Lung microvascular endothelial cell (primary cell): ENCODE results near the gene KIF27. TPM values are rescaled to one million over a fixed set of nuclear protein-coding genes. Genes with fewer than 3 reads are reported as not detected.
A peak's percentile ranks its signal among the peaks of the same experiment; 100 is the strongest.
"Not testable (repeated sequence)": the region's sequence is repeated elsewhere in the genome, so short reads cannot be mapped to it uniquely, and the experiment has no call there.

Source experiments
- DNase-seq, 2 donors: peaks; one replicate each; pipeline versions ENCODE4 v3.0.0 to v3.0.0-alpha.2; 2010; ENCODE audit warnings: low read depth in 2 of 2
- total RNA-seq: library from RNA; depleted of rRNA; stranded (reverse); fragments of >200 nt; gene quantifications from 2 replicates; pipeline ENCODE4 v1.2.1, GENCODE V29; 2014

KIF27 gene
- 1.3 and 2.6 TPM in 2 replicates for total RNA-seq

DNA sequence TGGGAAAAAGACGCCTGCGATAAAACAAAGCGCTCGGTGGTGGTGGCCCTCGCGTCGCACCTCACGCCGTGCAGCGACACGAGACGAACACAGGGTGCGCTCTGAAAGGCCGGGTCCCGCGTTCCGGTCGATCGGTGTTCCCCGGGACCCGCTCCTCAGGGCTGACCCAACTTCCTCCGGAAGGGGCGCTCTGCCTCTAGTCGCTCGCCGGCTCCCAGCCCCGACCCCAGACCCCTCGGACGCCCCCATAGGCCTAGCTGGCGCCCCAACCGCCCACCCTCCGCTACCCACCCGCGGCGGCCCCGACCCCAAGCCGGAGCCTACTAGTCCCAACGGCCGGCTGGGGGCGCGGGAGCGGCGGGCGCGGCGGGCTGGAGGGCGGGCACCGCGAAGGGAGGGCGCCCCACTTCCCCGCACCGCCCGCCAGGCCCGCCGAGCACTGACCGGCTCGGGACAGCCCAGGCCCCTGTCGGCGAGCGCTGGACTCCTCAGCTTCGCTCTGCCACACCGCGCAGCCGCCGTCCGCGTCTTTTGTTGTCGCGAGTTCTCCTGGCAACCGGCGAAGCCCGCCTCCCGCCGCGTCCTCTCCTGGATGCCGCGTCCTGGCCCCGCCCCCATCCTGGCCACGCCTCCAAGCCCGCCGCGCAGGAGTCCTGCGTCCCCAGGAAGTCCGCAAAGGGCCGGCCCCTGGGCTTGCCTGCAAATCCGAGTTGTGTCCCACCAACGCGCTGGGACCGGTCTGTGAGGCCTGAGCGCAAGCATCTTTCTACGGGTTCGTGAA lies at the start of gene KIF27:
Gene KIF27, minus strand, starts transcription at position 506 of the 781 bp plus-strand sequence. CDS start 5,841 bp downstream, outside the sequence.
- DNase-seq: peak; percentile 98

DNA sequence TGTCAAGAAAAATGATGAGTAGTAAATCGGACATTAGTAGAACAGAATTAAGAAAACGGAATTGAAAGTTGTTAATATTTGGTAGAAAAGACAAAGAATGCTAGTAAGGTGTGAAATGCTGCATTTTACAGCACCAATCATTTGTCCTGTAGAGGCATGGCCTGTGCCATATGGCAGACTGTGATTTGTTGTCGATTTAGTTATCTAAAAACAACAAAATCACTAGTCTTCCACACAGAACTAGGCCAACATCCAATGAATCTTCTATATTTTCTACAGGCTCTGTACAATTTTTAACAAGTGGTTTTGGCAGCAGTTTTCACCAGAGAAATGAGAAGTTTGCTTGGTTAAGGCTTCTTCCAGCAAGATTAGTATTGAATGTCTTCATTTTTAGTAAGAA lies 48.4 kb upstream of the KIF27 start:
- no peak for DNase-seq

GRCh38 chr9:83967073-83967472 lies 45.8 kb upstream of the KIF27 start:
- no peak for DNase-seq

GRCh38 chr9:83966209-83966582 lies 45.0 kb upstream of the KIF27 start:
- DNase-seq: no peak

DNA sequence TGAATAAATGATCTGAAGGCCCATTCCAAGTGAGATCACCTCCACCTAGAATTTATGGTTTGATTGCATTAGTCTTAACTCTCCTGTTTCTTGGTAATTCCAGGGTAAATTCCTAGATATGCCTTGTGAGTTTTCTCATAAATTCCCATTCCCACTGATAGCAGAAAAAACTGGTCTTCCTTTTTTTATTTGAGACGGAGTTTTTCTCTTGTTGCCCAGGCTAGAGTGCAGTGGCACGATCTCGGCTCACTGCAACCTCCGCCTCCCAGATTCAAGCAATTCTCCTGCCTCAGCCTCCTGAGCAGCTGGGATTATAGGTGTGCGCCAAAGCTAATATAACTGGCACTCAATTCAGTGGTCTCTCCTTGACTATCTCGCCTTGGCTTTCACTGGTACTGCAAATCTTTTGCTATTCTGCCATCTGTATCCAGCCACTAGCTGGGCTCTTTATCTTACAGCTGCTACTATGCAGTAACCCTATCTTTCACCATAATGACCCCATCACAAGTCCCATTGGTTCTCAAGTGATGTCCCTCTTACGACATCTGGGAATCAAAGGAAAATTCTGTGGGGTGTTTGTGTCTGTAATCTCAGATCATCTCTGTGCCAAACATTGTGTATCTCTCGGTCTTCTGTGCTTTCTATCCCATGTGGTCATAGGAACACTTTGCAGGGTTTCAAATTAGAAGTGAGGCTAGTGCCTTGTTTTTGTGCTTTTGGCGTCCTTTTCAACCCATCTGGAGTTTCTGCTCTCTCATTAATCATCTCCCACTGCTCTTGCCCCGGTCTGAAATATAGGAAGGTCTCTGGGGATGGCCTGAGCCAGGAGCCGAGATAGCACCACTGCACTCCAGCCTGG lies 44.3 kb upstream of the KIF27 start:
- DNase-seq: no peak

DNA sequence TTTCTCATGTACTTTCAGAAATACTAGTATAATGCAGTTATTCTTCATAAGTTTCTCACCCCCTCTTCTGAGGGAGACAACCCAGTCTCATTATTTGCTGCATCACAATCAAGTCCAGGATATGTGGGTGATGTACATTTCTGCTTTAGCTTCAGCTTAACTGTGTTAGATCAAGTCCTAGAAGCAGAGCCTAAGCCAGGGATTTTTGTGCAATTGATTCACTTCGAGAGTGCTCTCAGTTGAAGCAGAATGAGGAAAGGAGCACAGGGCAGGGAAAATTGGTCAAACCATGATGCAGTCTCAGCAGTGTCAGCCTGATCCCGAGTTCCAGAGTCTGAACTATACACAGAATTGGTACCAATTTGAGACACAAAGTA lies 43.7 kb upstream of the KIF27 start:
- no peak for DNase-seq

DNA sequence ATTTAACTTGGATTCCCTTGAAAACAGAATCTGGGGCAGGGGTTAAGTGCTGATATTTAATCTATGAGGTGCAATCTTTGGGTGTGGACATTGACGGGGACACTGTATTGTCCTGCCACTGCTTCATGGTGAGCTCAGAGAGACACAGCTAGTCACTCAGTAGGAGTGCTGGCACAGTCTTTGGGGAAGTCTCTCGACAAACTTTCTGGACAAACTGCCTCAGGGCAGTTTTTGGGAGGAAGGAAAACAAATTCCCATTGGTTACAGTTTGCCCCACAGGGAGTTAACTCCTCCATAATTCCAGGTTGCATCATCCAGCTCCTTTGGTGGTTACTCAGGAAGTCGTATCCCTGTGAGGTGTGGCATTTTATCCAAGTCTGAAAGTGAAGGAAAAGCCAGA lies 40.9 kb upstream of the KIF27 start:
- no peak for DNase-seq

DNA sequence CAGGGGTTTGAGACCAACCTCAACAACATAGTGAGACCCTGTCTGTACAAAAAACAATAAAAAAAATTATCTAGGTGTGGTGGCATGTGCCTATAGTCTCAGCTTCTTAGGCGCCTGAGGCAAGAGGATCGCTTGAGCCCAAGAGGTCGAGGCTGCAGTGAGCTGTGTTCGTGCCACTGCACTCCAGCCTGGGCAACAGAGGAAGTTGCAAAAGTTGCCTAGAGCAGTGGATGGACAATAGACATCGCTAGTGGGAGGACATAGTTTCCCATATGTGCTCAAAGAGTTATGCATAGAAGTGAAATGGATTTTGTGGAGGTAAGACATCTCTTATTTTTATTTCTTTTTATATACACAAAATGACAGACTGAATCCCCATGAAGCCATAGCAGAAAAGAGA lies 39.8 kb upstream of the KIF27 start:
- DNase-seq: no peak

- DNase-seq: no peak
Measured at GRCh38 chr9:83959061-83959460, 37.8 kb upstream of the KIF27 start.

DNA sequence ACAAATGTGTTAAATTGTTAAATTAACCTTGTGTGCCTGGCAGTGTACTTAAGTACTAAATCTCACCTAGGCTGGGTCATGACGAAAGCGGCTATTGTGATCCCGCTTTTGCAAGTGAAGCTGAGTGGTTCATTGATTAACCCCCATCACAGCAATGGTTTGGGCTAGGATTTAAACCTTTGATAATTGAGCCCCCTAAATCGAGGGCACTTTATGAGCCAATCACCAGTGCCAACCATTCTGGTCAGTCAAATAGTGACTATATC lies 35.9 kb upstream of the KIF27 start:
- DNase-seq: no peak

- peak; percentile 33 to 42 for DNase-seq
Measured at GRCh38 chr9:83956436-83957247, 35.4 kb upstream of the KIF27 start.

GRCh38 chr9:83956086-83956435 lies 34.8 kb upstream of the KIF27 start:
- DNase-seq: no peak

- not testable (repeated sequence) for DNase-seq
Measured at GRCh38 chr9:83948096-83948495, 26.9 kb upstream of the KIF27 start.

DNA sequence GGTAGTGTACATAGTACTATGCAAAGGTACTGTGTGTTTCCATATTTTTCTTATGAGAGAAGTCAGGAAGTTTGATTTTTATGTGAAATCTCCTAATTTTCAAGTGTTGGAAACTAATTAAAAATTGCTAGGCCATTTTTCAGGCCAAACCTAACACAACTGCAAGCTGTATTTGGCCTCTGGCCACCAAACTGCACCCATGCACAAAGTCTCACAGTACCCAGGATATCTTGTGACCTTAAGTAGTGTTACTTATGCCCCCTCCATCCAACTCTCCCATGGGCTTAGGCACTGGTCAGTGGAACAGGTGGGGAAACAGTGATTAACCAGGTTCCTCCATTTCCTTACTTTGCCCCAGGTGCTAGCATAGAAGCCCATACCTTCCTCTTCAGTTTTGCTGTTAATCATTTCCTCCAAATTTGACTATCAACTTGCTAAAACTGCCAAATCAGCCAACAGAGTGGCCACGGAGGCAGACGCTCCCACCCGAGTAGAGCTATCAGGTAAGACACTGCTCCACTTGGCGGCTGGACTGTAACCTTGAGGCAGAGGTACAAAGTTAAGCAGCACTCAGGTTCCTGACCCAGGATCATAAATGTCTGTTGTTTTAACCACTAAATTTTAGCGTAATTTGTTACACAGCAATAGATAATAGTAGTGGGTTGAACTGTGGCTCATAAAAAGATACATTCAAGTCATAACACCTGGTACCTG lies 19.5 kb upstream of the KIF27 start:
- no peak for DNase-seq

DNA sequence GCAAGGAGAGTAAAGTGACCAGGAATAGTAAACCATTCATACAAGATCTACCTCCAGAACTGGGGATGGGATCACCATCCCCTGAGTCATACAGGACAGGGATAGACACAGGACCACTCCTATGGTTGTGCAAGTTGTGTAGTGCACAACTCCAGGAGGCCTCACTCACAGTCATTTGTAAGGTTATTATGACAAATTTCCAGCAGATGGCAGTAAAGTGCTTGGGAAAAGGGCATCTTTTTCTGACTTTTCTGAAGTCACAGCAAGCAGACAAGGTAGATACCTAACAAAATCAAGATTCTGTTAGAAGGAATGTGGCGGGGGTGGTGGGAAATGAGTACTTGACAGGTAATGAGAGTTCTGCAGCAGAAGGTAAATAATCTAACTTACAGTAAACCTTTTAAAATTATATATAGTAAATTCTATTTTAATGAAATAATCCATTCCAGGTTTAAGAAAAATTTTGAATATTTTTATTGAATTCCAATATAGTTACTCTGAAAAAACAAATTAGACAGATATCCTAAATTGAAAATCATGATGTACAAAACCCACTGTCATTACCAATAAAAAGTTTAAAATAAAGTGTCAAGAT lies 16.7 kb upstream of the KIF27 start:
- DNase-seq: peak; percentile 66 to 76

DNA sequence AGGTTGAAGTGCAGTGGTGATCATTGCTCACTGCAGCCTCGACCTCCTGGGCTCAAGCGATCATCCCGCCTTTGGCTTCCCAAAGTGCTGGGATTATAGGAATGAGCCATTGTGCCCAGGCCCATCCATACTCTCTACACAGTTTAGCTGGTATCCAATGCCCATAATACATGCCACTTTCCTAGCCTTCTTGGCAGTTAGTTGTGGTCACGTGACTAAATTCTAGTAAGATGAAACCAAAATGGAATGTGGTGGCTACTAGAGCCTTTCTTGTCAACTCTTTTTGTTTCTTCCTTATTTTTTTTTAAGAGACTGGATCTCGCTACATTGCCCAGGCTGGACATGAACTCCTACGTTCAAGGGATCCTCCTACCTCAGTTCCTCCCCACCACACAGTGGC lies 15.3 kb upstream of the KIF27 start:
- DNase-seq: no peak

DNA sequence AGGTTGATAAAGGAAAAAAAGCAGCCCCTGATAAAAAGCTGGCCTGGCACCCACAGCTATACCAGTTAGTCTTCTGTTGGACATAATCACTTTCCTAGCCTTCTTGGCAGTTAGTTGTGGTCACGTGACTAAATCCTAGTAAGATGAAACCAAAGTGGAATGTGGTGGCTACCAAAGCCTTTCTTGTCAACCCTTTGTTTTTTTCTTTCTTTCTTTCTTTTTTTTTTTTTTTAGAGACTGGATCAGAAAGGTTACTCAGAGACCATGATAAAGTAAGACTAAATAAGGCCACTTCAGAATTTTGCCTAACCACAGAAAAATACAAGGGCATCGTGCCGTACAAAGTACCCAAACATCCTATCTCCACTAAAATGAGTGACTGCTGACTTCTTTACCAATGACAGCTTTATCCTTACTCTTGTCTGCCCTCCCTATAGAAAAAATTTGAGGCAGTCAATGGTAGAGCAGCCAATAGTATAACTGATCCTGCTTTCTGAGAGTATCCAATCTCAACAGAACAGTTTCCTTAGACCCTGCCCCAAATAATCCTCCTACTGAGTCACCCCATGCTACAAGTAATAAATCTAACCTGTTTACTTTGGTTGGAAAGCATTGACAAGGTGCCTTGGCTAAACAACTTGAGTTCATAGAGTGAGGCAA lies 14.2 kb upstream of the KIF27 start:
- DNase-seq: peak in 1 of 2 donors; percentile 40

DNA sequence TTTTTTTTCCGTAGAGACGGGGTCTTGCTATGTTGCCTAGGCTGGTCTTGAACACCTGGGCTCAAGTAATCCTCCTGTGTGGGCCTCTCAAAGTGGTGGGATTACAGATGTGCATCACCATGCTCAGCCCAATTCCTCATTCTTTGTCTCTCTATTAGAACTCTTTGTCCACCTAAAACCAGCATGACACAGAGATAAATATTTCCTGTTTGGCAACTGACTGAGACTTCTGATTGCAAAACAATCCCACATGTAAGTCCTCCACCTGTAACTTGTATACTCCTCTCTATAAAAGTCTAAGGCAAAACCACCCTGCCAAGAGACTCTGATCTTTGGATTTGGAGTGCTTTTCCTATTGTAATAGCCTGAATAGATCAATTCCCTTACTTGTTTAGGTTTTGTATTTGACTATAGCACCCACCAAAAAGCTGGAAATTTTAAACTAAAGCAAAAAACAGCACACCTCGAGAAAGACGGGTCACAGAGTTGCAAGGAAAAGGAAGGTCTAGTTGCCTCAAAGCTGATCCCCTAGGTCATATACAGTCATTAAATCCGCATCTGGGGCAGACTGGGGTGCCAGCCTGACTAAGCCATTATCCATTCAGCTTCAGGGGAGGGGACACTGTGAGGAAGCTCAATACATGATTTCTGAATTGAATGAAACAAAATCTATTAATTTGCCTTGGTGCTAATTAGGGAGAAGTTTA lies 13.5 kb upstream of the KIF27 start:
- peak; percentile 28 to 43 for DNase-seq

DNA sequence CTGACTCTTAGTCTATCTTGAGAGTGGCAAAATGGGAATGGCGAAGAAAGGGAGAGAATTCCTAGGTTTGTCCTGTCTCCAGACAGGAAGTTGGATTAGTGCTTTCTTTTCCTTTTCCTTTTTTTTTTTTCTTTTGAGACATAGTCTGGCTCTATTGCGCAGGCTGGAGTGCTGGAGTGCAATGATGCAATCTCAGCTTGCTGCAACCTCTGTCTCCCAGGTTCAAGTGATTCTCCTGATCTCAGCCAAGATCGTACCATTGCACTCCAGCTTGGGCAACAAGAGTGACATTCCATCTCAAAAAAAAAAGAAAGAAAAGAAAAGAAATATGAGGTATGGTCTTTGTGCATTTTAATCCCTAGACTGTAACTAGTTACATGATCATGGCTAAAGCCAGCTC lies 12.6 kb upstream of the KIF27 start:
- peak in 1 of 2 donors; percentile 35 for DNase-seq

DNA sequence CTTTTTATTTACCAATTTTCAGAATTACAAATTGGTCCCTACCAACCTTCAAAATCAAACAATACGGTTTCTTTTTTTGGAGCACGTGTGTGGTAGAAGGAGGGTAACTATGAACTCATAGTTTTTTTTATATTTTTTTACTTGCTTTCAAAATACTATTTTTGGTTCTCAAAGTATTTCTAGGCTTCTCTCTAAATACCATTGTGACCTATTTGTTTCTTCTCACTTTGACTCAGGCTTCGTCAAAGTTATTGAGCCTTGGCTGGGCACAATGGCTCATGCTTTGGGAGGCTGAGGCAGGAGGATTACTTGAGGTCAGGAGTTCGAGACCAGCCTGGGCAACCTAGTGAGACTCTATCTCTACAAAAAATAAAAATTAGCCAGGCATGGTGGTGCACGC lies 11.6 kb upstream of the KIF27 start:
- DNase-seq: no peak
